Fibroblast of skin of right quadriceps (primary cell): Measurements from ENCODE around the gene LHPP.
"Not testable (repeated sequence)": the region's sequence is repeated elsewhere in the genome, so short reads cannot be mapped to it uniquely, and the experiment has no call there.

Experiments
- DNase-seq: peaks from one replicate; pipeline ENCODE4 v3.0.0-alpha.2; 2013

The LHPP gene

DNA sequence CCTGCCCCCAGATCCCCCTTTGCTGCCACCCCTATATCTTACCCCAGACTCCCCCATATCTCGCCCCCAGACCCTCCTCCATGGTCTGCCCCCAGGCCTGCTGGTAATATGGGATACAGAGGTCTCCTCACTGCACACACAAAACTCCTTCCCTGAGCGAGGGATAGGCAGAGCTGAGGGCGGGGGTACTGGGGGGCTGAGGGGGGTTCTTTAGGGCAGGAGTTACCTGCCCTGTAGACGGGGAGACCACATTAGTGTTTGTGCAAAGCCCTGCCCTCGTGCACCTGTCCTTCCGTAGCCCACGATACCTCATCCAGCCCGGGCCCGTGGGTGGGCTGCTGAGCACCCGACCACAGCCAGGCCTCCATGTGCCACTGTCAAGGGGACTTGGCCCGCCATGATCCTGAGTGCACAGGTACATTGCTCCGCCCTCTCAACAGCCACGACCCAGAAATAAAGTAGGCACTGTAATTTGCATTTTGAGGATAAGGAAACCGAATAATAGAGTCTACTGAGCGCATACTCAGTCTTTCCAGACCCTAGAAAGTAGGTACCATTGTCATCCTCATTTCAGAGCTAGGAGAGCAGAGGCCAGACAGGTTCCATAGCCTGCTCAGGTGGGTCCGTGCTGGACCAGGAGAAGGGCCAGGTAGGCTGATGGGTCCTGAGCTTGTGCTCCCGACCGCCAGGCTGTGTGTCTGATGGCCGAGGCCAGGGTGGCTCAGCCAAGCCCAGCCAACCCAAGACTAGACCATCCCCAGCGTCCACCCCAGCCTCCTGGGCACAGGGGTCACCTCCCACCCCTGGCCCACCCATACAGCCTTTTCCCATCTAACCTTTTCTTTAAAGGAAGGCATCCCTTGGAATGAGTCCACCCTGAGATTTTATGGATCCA lies 115.2 kb downstream of the LHPP start:
- DNase-seq = no peak

DNA sequence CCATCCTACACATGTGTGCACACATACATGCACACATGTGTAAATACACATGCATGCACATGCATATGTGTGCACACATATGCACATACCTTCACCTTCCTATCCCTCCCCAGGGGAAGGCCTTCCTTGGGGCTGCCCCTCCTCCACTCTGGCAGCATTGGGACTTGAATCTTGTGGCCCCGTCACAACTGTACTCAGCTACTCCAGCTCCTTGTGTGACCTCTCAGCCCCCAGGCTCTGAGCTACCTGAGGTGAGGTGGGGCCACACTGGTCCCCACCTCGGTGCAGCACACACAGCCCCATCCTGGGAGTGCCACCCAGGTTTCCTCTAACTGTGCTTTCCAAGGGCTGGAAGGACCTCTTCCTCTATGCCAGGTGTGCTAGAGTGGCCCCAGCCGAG lies 116.0 kb downstream of the LHPP start:
- no peak for DNase-seq

DNA sequence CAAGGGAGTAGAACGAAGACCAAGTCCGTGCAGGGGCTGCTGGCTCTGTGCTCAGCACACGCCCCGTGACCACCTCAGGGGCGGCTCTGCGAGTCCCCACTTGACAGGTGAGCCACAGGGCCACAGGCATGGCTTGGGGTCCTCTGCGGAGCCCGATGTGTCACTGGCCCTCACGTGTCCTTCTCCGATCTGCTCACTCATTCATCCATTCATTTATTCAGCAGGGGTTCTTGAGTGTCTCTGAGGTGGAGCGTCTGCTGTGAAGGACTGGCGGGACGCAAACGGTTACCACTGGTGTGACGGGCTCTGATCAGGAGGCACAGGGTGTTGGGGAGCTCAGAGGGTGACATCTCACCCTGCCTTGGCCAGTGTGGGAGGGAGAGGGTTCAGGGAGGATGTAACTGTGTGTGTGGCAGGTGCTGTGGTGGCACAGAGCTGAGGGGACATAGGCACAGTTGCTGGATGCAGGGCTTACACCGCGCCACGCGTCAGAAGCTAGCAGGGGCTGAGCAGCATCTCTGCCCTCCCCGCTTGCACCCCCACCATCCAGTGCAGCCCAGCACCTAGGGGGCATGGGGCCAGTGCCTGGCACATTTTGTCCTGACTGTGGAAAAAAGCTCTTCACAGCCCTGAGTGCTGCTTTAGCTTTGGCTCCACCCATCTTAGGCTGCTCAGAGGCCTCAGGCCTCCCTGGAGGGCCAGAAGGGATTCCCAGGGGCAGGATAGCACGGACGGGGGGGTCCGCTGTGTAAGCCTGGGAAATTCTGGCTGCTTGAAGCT lies 116.8 kb downstream of the LHPP start:
- DNase-seq = no peak

DNA sequence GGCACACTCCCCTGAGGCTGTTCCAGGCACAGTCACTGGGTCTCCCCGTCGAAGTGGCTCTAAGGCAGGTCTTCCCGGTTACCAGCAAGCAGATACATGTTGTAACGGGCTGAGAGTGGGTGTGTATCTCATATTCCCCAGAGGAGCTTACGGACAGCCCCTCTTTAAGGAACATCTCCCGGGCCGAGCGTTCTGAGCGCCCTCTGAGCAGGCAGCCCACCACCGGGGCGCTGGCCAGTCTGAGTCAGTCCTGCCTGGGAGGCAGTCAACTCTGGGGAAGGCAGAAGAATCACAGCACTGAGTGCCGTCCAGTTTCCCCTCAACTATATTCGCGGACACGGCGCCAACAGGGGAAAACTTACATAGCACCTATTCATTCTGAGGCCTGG lies 117.4 kb downstream of the LHPP start:
- DNase-seq = no peak

DNA sequence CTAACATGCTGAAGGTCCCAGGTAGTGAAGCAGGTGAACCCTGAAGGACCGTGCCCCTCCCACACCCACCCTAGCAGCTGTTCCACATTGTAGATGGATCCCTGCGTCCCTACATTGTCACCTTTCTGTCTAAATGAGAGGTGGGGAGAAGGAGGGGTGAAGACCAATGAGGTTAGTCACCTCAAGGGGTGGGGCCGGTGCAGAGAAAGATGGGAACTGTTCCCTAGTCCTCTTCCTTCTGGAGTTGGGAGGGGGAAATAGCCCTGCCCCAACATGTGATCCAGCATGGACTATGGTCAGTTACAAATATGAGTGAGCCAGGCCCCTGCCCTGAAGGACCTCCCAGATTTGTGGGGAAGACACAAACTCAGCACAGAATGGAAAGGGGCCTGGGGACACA lies 124.5 kb downstream of the LHPP start:
- no peak for DNase-seq

DNA sequence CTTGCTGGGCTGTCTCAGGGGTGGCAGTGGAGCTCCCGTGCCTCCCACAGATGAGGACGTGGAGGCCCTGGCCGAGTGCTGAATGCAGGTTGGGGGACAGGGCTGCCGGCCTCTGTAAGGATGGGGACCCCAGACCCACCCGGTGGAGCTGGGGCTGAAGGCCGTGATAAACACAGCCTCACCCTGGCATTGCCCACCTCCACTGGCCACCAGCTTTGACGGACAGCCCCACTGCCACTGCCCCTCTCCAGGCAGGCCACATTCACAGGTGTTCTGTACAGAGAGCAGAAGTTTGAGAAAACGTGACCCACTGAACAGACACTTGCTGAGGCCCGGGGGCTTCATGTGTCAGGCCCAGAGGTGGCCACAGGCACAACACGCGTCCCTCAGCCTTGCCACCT lies 126.2 kb downstream of the LHPP start:
- no peak for DNase-seq

DNA sequence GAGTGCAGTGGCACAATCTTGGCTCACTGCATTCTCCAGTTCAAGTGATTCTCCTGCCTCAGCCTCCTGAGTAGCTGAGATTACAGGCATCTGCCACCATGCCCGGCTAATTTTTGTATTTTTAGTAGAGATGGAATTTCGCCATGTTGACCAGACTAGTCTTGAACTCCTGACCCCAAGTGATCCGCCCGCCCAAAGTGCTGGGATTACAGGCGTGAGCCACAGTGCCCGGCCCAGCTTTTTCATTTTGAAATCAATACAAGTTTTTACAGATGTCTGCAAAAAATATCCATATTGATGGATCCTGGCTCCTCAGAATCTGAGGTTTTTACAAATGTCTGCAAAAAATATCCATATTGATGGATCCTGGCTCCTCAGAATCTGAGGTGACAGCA lies 126.7 kb downstream of the LHPP start:
- DNase-seq = not testable (repeated sequence)

DNA sequence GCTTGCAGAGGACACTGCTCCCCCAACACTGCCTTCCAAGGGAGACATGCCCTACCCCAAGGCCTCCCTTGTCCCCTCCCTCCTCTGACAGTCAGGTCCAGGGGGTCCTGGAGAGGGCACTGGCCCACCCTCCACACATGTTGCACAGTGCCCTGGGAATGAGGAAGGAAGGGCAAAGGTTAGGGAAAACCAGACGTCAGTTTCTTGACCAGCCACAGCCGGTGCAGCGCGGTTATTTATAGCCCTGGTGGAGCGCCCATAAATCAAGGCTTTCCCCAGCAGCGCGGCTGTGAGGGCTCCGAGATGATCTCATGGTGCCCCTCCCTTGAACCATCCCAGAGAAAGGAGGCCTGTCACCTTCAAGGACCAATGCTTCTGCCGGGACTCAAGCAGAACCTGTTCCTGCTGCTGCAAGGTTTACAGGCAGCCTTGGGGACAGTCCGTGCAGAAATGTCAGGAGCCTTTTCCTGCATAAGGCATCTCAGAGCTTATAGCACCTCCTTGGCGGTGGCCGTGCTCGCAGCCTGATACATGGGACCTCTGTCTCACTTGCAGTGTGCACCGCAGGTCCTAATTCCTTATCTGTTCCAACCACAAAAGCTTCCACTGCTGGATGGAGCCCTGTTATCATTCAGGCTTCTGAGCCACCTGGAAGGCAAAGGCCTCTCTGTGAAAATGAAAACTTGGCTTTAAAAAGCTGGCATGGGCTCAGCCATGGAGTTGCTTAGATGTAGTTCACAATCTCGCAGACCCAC lies 127.3 kb downstream of the LHPP start:
- peak; percentile 13 for DNase-seq

DNA sequence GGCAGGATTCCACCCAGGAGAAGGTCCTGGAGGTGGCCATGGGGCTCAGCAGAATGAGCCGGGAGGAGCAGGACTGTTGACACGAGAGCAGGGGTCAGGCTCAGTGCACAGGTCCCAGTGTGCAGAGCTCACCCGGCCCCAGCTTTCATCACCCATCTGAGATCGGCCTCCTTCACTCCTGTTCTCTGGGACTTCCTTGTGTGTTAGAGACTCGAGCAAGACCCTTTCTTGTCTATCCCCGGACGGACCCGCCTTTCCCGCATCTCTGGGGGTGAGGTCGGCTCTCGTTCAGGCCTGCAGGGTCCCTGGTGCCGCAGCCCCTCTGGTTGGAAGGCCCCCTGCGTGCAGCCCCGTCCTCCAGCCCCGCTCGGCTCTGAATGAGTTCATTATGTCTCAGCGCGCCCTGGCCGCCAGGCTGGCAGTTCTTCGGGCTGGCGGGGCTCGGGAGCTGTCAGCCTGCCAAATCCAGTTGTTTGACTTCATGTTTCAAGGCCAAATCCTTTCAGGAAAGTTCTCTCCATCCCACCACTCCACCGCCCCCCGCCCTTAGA lies 127.9 kb downstream of the LHPP start:
- no peak for DNase-seq

DNA sequence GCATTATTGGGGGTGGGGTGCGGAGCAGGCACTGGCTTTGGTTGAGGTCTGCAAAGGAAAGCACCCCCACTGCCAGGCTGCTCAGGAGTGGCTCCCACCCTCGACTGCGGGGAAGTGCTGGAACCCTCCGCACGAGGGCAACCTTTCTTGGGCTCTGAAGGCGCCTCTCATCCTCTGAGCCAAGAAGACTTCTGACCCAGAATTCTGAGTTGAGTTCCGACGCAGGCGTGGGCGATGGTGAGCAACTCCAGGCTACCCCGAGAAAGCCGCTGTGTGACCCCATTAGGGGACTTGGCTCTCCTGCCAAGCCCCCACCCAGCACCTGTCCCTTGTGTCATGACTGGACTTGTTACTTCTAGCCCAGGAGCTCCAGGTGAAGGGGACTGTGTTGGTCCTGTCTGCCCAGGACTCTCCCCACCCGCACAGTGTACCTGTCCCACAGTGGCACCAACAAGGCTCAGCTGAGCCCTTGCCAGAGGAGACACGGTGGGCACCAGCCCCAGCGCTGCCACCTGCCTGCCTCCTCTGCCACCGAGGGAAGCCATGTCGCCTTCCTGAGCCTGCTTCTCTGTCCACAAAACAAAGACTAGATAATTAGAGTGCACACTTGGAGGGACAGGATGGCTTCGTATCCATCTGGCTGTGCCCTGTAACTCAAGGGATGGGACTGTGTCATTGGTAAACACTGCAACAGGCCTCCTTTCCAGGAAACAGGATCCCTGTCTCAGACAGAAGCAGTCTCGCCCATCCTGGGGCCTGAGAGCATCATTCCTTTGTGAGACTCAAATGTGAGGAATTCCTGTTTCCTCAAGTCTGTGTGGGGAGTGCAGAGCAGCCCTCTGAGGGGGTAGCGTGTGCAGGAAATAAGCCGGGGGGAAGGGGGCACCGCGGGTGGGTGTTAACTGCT lies 128.8 kb downstream of the LHPP start:
- DNase-seq = no peak

DNA sequence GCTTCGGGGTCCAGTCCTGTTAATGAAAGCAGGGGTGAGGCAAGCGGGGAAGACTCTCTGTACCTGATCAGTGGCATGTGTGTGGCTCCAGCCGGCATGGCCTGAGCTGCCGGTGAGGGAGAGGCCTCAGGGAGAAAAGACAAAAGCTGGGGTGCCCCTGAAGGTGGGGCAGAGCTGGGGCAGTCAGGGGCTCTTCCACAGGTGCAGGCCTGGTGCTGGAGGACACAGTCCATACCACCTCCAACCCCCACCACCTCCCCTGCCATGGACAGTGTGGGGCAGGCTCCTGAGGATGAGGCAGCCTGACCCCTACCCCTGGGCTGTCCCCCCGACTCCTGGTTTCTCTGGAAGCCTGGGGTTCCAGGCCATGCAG lies 129.5 kb downstream of the LHPP start:
- no peak for DNase-seq

DNA sequence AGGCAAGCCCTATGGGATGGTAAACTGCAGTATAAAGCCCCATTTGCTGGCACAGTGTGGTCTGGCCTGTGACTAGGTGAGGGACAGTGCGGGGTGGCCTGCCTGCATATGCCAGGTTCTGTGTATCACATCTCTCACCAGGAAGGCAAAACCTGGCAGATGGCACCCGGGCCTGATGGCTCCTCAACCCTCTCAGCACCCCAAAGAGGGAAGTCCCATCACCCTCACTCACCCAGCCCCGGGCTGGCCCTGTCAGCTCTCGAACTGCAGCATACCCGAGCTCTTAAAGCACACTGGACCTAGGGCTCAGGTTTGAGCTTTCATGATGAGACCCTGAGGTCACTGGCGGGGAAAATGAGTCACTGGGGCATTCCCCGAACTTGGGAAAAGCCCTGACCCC lies 130.5 kb downstream of the LHPP start:
- no peak for DNase-seq

DNA sequence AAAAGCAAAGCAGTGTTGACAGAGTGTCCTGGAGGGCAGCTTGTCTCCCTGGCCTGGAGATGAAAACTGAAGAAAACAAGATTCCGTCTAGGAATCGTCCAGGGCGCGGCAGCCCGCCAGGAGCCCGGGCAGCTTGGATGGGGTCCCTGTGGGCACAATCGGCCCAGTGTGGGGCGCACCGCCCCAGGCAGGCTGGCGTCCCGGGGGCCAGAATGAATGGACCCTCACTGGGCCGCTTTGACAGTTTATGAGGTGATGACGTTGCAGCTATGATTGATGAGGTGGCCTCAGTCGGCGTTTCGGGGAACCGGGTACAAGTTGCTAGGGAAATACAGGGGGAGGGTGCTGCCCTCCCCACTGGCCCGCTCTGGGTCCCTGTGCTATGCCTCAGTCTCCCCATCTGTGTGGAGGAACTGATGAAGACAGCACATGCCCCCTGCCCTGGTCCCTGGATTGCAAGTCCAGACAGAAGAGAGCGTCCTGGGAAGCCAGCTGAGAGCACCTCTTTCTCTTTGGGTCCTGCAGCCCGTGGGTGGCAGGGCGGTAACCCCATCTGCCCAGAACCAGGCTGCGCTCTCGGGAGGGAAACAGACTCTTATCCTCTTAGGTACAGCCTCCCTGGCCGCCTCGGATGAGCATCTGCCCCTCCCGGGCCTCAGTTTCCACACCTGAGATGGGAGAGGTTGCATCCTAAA lies 131.3 kb downstream of the LHPP start:
- no peak for DNase-seq

DNA sequence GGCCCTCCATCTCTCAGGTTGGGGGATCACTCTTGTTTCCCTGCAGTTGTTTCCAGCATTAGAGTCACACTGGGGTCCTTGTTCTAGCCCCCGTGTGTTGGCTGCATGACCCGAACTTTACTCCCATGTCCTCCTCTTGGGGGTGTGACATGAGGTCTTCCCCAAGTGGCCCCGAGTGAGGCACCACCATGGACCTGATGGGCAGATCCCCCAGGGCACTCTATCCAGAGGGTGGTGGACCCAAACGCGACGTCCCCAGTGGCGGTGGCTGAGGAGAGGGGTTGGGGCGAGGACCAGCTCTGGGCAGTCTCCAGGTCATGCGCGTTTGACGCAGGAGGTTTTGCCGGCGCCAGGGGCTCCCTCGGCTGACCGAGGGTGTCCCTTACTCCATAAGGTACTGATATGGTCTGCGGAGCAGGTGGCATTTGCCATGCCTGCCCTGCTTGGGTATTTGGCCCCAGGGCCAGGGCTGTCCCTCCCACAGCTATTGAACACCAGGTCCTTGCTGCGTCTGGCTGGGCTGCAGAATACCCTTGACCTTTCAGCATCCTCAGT lies 131.9 kb downstream of the LHPP start:
- DNase-seq = no peak

DNA sequence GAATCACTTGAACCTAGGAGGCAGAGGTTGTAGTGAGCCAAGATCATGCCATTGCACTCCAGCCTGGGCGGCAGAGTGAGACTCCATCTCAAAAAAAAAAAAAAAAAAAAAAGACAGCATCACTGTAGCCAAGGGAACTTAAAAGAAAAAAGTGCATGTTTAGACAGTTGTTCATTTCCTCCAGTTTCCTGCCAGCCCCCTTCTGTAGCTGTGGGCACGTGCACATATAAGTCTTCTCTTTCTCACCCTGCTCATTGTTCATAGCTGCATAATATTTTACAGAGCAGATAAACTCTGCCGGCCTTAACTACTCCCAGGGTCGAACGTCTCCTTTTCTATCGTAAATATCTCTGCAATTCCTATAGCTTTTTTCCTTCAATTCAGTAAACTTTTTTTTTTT lies 132.6 kb downstream of the LHPP start:
- no peak for DNase-seq

DNA sequence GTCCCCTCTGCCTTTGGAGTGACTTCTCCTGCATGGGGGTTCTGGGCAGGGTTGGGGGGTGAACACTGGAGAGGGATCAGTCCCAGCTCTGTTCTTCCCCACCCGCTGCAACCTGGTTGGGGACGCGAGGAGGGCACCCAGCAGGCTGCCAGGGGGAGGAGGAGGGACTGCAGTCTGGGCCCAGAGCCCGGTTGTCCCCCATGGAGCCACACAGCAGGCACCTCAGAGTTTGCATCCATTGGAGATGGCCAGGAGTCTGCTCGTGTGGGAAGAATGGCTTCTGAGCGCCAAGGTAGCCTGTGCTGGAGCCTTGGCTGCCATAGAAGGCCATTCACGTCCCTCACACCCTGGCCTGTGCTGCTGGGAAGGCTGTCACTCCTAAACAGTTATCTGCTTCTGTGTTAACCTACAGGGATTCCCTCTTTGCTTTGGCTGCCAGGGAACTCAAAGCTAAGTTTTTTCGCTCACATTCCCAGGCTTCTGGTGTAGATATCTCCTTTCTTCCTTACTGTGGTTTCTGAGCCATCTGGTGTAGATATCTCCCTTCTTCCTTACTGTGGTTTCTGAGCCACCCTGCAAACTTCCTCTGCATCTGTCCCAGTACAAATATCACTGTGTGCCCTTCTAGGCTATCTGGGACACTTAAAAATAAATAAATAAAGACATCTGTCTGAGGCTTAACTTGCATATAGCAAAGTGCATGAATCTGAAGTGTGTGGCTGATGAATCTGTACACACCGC lies 133.7 kb downstream of the LHPP start:
- no peak for DNase-seq

DNA sequence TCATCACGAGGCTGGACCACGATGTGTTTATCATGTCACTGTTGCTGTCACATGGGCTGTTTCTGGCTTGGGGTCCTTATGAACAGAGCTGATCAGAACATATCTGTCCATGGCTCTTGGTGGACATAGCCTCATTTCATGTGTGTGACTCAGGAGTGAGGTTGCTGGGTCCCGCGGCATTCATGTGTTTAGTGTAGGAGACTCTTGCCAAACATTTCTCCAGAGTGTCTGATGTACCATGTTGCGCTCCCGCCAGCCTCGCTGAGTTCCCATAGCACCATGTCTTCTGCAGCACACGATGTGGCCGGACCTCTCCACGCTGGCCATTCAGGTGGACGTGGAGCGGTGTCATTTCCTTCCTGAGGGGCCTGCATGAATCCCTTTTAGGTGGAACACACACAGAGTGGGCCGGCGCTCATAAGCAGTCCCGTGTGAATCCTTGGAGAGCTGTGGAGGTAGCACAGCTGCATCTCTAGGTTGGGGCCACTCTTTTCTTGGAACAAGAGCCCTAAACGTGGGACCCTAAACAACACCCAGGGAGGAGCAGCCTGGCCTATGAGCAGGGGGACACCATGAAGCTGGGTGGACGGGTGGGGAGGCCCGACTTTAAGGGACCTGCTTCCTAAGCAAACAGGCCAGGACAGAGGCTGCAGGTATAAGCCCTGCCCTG lies 134.6 kb downstream of the LHPP start:
- DNase-seq = no peak

DNA sequence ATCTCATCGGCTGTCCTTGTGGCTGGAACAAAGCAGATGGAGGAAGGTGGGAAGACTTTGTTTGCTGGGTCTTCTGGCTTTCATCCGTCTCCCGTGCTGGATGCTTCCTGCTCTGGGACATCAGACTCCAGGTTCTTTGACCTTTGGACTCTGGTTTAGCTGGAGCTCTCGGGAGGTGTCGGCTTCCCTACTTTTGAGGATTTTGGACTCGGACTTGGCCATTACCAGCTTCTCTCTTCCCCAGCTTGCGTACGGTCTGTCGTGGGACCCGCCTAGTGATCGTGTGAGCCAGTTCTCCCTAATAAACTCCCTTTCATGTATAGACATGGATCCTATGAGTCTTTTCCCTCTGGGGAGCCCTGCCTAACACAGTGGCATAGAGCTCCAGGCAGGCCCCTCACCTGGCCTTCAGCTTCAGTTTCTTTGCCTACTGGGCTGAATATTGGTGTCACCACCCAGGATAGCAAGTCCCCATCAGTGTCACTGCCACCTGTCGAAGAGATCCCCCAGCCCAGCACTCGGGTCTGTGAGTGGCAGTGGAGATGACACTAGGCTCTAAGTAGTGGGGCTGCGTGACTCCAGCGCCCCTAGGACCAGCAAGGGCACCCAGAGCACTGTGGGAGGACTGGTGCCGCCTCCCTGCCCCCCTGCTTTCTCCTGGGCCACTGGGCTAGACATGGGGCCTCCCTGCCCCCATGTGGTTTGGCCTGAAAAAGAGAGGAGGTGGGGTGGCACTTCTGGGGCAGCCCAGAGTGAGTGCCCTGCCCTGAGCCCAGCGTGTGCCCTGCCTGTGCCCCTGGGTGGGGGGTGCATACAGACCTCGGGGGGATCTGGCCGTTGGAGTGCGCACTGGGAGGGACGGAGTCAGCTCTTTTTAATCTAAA lies 135.6 kb downstream of the LHPP start:
- DNase-seq = no peak

DNA sequence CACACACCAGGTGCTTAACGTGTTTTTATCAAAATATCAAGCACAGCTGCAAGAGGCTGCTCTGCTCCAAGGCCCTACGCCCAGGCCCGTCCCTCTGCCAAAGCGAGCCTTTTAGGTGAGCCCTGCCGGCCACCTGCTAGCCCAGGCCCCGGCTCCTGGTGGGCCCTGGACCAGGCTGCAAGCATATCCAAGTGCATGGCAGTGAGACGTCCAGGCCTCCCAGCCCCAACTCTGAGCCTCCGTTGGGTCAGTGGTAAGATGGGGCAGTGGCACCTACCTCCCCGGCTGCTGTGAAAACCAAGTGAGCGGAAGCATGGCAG lies 136.2 kb downstream of the LHPP start:
- no peak for DNase-seq
